HG02642 (cell line): Measurements from ENCODE around the gene MIPOL1.
A peak's percentile ranks its signal among the peaks of the same experiment; 100 is the strongest.
"Not testable (repeated sequence)": the region's sequence is repeated elsewhere in the genome, so short reads cannot be mapped to it uniquely, and the experiment has no call there.

Source experiments
- ATAC-seq: cut with Tn5 transposase; IDR thresholded peaks from one replicate; pipeline ENCODE4 v1.9.1; 2021; ENCODE audit warnings: mild to moderate bottlenecking; ENCODE audit not compliant: unreplicated experiment, poor library complexity

Gene MIPOL1

GRCh38 chr14:37225668-37226067, 27.9 kb downstream of the MIPOL1 start:
- not testable (repeated sequence) for ATAC-seq

DNA sequence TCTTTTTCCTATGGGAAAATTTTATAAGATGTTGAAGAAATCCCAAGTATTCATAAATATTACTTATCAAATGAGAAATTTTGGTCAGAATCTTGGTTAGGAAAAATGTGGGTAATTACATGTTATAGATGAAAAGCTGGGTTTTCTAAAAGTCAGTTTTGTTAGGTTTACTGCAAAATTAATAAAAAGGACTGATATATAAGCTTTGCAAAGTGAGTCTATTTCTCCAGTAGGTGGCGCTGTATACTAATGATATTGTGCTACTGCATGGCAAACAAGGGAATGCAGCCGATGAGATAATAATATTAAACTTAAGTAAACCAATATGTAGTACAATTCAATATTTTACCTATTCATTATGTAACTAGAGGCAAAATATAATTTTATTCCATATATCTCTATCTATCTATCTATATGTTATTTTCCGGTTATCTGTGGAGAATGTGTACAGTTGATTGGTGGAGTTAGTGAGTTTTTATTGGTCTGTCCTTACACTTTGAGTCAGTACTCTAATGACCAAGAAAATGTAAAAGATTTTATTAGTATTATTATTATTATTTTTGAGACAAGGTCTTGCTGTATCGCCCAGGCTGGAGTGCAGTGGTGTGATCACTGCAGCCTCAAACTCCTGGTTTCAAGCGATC, 32.9 kb downstream of the MIPOL1 start:
- no peak for ATAC-seq

DNA sequence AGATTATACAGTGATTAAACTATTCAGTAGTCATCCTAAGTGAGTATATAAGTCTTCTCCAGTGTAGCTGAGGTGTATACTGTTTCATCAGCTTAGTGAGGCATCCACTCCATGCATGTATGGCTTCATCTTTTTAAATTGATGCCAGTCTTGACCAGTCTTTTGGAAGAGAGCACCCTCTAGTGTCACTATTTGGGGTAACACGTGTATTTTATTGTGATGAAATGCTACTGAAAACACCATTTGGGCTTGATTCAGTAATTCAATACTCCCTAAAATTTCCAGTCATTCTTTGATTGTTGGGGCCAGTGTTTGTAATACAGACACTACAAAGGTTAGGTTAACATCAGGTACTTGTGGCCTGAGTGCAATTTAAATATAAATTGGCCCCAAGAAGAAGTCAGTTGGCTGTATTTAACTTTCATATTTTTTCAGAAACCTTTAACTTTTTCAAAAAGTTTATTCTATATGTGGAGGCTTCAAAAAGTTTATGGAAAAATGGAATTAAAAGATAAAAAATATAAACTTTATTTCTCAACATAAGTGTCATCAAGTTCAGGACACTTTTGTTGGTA, 35.3 kb downstream of the MIPOL1 start:
- ATAC-seq, result peak; percentile 62

DNA sequence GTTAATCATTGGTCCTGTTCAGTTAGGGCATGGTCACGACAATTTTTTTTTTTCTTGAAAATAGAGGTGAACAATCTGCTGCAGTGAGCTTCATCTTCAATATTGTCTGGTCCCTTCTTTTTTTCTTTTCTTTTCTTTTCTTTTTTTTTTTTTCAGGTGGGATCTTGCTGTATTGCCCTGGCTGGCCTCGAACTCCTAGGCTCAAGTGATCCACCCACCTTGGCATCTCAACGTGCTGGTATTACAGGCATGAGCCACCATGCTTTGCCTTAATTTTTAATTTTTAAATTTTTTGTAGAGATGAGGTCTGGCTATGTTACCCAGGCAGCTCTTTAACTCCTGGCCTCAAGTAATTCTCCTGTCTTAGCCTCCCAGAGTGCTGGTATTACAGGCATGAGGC, 36.5 kb downstream of the MIPOL1 start:
- no peak for ATAC-seq

DNA sequence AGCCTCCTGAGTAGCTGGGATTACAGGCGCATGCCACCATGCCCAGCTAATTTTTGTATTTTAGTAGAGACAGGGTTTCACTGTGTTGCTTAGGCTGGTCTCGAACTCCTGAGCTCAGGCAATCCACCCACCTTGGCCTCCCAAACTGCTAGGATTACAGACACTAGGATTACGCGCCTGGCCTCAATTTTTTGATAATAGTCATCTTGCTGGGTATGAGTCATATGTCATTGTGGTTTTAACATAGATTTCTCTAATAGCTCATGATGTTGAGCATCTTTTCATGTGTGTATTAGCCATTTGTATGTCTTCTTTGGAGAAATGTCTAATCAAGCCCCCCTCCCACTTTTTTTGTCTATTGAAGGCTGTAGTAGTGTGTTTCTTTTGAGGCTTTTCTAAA, 38.3 kb downstream of the MIPOL1 start:
- ATAC-seq, result not testable (repeated sequence)

GRCh38 chr14:37237094-37237493, 39.4 kb downstream of the MIPOL1 start:
- no peak for ATAC-seq

GRCh38 chr14:37237735-37238200, 40.0 kb downstream of the MIPOL1 start:
- no peak for ATAC-seq

DNA sequence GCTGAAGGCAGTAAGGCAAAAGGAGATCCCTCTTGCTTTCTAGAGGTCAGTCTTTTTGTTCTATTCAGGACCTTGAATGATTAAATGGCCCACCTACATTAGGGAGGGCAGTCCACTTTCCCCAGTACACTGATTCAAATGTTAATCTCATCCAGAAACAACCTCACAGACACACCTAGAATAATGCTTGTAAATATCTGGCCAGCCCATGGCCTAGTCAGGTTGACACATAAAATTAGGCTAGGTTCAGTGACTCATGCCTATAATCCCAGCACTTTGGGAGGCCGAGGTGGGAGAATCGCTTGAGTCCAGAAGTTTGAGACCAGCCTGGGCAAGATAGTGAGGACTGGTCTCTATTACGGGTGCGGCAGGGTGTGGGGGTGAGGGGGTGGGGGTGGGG, 43.5 kb downstream of the MIPOL1 start:
- ATAC-seq, result no peak

DNA sequence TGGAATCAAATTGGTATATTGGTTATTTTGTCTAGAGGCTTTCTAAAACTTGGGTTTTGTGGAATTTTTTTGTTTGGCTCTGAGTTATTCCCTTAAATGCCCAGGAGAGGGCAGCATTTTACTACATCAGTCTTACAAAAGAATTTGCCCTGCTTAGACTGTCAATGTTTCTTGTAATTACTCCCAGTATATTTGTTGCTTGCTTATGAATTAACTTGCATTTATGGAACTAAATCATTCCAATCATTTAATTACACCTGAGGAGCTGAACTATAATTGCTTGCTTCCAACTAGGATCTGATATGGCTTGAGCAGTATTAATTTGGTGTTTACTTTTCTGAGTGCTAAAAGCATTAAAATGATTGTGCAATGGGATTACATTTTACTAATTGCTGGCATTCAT, 48.7 kb downstream of the MIPOL1 start:
- ATAC-seq, result no peak

DNA sequence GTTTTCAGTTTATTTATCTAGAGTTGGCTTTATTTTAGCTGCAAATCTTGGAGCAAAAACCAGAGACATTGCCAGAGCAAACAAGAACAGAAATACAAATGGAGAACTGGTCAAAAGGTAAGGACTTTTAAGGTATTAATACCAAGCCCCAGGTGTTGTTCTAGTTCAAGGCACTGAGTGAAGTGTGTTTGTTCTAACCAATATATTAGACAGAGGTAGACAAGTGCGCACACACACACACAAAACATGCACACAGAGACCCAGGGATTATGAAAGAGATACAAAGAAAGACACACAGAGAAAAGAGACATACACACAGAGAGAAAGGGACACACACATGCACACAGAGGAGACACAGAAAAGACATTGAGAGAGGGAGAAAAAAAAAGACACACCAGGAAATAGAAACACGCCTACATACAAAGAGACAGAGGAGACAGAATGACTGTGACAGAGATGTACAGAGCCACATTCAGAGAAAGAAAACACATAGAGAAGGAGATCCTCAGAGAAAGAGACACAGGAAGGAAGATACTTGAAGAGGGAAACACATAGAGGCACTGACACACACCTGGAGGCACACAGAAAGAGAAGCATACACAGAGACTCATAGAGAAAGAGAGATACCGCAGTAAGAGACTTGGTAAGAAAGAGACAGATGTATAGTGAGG, 50.2 kb downstream of the MIPOL1 start:
- no peak for ATAC-seq

GRCh38 chr14:37251775-37252174, 54.0 kb downstream of the MIPOL1 start:
- ATAC-seq, result no peak

DNA sequence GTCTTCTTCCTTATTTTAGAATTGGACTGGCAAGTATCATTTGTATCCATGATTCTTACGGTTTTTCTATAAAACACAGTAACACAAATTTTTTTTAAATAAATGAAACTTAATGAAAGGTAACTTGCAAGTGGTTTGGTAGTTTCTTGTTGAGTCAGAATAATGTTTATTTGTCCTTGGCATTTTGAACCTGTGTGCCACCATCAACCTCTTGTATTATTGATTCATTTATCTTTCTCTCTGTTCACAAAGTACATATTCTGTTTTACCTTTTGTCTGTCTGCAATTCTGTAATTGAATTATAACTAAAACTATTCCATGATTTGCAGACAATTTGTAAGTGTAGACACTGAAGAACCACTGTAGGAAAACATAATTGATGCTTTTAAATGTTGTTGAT, 54.7 kb downstream of the MIPOL1 start:
- no peak for ATAC-seq

GRCh38 chr14:37253905-37254304, 56.2 kb downstream of the MIPOL1 start:
- no peak for ATAC-seq

DNA sequence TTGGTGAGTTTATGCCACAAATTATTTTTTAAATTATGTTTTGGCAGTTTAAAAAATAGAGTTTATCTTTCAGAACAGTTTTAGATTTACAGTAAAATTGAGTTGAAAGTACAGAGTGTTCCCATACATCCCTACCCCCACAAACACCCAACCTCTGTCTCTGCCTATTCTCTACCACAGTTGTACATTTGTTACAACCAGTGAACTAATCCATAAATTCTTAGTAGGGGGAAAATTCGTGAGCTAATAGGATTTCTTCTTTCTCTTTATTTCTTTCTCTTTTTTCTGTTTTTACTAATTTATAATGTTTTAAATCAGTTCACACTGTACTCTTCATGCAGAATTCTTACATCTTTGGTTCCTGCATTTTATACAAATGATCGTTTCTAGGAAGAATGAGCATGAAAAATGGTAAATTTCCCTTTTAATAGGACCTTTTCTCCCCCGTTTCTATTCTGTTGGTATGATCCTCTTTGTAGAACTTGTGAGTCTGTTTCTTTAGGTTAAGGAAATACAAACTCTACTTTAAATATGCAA, 56.7 kb downstream of the MIPOL1 start:
- ATAC-seq, result no peak

- no peak for ATAC-seq
Observed at GRCh38 chr14:37257501-37258070, 59.8 kb downstream of the MIPOL1 start.

- ATAC-seq, result no peak
Observed at GRCh38 chr14:37262649-37263048, 64.9 kb downstream of the MIPOL1 start.

DNA sequence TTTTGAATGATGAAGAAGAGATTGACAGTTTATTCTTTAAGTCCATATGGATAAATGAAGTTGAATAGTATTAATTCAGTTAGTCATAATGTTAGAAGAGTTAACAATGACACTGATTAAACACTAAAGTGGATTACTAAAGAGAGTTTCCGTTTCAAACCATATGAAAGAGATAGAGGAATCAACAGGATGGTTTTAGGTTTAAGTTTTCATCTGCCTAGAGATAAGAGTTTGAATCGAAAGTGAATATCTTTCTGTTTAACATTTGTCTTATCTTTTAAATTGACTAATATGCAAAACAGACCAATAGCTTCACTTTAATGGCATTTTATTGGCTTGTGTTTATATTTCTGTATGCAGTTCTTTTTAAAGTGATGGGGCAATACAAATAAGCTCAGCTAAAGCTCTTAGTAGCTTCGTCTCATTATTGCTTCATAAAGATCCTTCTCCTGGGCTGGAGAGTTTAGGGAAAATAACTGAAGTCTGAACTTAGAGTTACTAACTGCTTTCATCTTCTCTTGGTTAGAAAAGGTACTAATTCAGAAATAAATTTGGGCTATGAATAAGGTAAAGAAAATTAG, 66.0 kb downstream of the MIPOL1 start:
- no peak for ATAC-seq

DNA sequence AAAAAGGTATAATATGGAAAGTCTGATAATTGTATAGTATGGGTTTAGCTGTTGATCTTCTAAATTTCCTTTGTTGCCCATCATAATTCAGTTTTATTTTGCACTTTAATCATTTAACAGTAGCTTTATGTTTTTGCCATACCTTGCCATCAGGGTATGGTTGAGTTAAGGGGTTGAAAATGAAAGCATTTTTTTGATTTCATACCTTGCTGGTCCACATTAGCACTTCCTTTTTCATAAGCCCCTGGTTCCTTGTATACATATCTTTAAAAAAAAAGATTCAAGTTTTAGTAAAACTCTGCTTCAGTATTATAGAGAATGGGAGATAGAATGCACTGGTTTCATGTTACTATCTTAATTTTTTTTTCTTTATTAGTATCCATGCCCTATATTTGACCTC, 71.1 kb downstream of the MIPOL1 start:
- ATAC-seq, result no peak

- no peak for ATAC-seq
Observed at GRCh38 chr14:37270629-37271028, 72.9 kb downstream of the MIPOL1 start.

GRCh38 chr14:37272569-37272968, 74.8 kb downstream of the MIPOL1 start:
- no peak for ATAC-seq

GRCh38 chr14:37274652-37275051, 76.9 kb downstream of the MIPOL1 start:
- no peak for ATAC-seq
